H1 (cell line): ENCODE measurements around the gene NEURL1B. TPM values are rescaled to one million over a fixed set of nuclear protein-coding genes. Genes with fewer than 3 reads are reported as not detected.
A peak's percentile ranks its signal among the peaks of the same experiment; 100 is the strongest.

Experiments used
- CTCF ChIA-PET: fragments of 300-600 bp; sonication (Branson Sonifier 250); formaldehyde crosslinking; loops from one replicate; lab custom pipeline; 2021; ENCODE audit not compliant: partially characterized antibody; lab: Charles Lee
- POLR2A ChIA-PET: fragments of 300-600 bp; sonication (Branson Sonifier 250); formaldehyde crosslinking; loops from one replicate; lab custom pipeline; 2021; ENCODE audit warnings: inconsistent platforms; ENCODE audit not compliant: partially characterized antibody; lab: Charles Lee
- DNase-seq, 2 experiments: peaks; one replicate each; pipeline versions ENCODE4 v3.0.0 to v3.0.0-alpha.2; 2010 to 2022; ENCODE audit warnings: low spot score in 2 of 2, low read depth in 1 of 2, mixed read lengths in 1 of 2
- FAIRE-seq: peaks from 2 replicates; lab custom pipeline; 2011; peaks lifted over from hg19 to GRCh38; lab: Jason Lieb, UNC
- H2AFZ ChIP-seq: 2 replicates; pipeline ENCODE4 v1.8.1; 2012; ENCODE audit warnings: low read length, inconsistent platforms
- H2AK5ac ChIP-seq: 2 replicates; pipeline ENCODE4 v1.6.1; 2013; ENCODE audit warnings: low read depth, low read length
- H2BK120ac ChIP-seq: replicated peaks from 2 replicates; pipeline ENCODE3; 2013; ENCODE audit warnings: low read depth, low read length, inconsistent platforms
- H2BK12ac ChIP-seq: 2 replicates; pipeline ENCODE4 v1.6.1; 2013; ENCODE audit warnings: low read depth, low read length
- H2BK15ac ChIP-seq: 2 replicates; pipeline ENCODE4 v1.6.1; 2013; ENCODE audit warnings: low read length
- H2BK20ac ChIP-seq: 2 replicates; pipeline ENCODE4 v1.6.1; 2013; ENCODE audit warnings: low read length
- H2BK5ac ChIP-seq: 2 replicates; pipeline ENCODE4 v1.6.1; 2013; ENCODE audit warnings: low read depth, low read length
- H3K14ac ChIP-seq: 2 replicates; pipeline ENCODE4 v1.6.1; 2013; ENCODE audit warnings: inconsistent platforms; ENCODE audit not compliant: insufficient read length
- H3K18ac ChIP-seq: 2 replicates; pipeline ENCODE4 v1.6.1; 2013; ENCODE audit warnings: low read length; ENCODE audit errors: extremely low read depth
- H3K23ac ChIP-seq: 2 replicates; pipeline ENCODE4 v1.6.1; 2013; ENCODE audit warnings: inconsistent platforms; ENCODE audit not compliant: insufficient read length
- H3K23me2 ChIP-seq: 2 replicates; pipeline ENCODE4 v1.6.1; 2013; ENCODE audit warnings: low read depth, low read length
- H3K27ac ChIP-seq: 2 replicates; pipeline ENCODE4 v1.6.1; 2011; ENCODE audit warnings: low read depth, low read length, inconsistent platforms
- H3K27me3 ChIP-seq, 4 experiments: replicated peaks in 1 of 4; 1 replicate in 1 of 4; 2 replicates in 3 of 4; pipeline versions ENCODE4 v1.6.1 to v1.8.1; 2011 to 2013; ENCODE audit warnings: low read length in 3 of 4, mild to moderate bottlenecking in 3 of 4, inconsistent platforms in 2 of 4, mixed read lengths in 2 of 4, moderate library complexity in 1 of 4; ENCODE audit not compliant: control insufficient read depth in 3 of 4, insufficient read depth in 3 of 4; ENCODE audit errors: extremely low read depth in 1 of 4
- H3K36me3 ChIP-seq, 4 experiments: 2 replicates each; pipeline versions ENCODE4 v1.6.1 to v1.8.1; 2011 to 2013; ENCODE audit warnings: mild to moderate bottlenecking in 4 of 4, low read length in 3 of 4, moderate library complexity in 2 of 4, control low read depth in 1 of 4, inconsistent platforms in 1 of 4; ENCODE audit not compliant: insufficient read depth in 4 of 4, control insufficient read depth in 2 of 4
- H3K4ac ChIP-seq: replicated peaks from 2 replicates; pipeline ENCODE3; 2013; ENCODE audit warnings: low read length, low read depth, mixed read lengths, inconsistent platforms; ENCODE audit not compliant: insufficient read length
- H3K4me1 ChIP-seq, 4 experiments: replicated peaks in 1 of 4; 1 replicate in 1 of 4; 2 replicates in 3 of 4; pipeline versions ENCODE4 v1.6.1 to v1.8.1; 2011 to 2013; ENCODE audit warnings: low read length in 3 of 4, inconsistent platforms in 2 of 4, mixed read lengths in 1 of 4; ENCODE audit not compliant: insufficient read depth in 4 of 4, control insufficient read depth in 3 of 4
- H3K4me2 ChIP-seq, 2 experiments: 2 replicates each; pipeline versions ENCODE4 v1.6.1 to v1.8.1; 2011 to 2013; ENCODE audit warnings: low read depth in 2 of 2, low read length in 2 of 2, control low read depth in 1 of 2, inconsistent platforms in 1 of 2, mild to moderate bottlenecking in 1 of 2; ENCODE audit not compliant: insufficient read depth in 1 of 2
- H3K4me3 ChIP-seq, 4 experiments: fragments of 200-600, 300-600 bp in 1 of 4; sonication (generic), shearing (Covaris generic), sonication (Bioruptor Twin) in 1 of 4; 2 replicates each; pipeline versions ENCODE4 v1.5.1 to v1.8.1; 2011 to 2016; ENCODE audit warnings: low read length in 4 of 4, low read depth in 3 of 4, control low read depth in 2 of 4, inconsistent platforms in 2 of 4, mild to moderate bottlenecking in 2 of 4, mixed read lengths in 1 of 4, moderate library complexity in 1 of 4; ENCODE audit not compliant: insufficient read depth in 2 of 4; ENCODE audit errors: extremely low read depth in 1 of 4
- H3K56ac ChIP-seq: replicated peaks from 2 replicates; pipeline ENCODE3; 2013; ENCODE audit warnings: low read depth, mild to moderate bottlenecking, mixed read lengths, low read length, inconsistent platforms; ENCODE audit not compliant: insufficient read length
- H3K79me1 ChIP-seq: 2 replicates; pipeline ENCODE4 v1.6.1; 2013; ENCODE audit warnings: low read depth, low read length, control low read depth
- H3K79me2 ChIP-seq, 2 experiments: 2 replicates each; pipeline versions ENCODE4 v1.6.1 to v1.8.1; 2012 to 2013; ENCODE audit warnings: low read length in 2 of 2, mild to moderate bottlenecking in 2 of 2, inconsistent platforms in 1 of 2; ENCODE audit not compliant: insufficient read depth in 2 of 2, control insufficient read depth in 1 of 2
- H3K9ac ChIP-seq, 4 experiments: replicated peaks in 1 of 4; 1 replicate in 1 of 4; 2 replicates in 3 of 4; pipeline versions ENCODE4 v1.6.1 to v1.8.1; 2011 to 2013; ENCODE audit warnings: low read depth in 3 of 4, low read length in 3 of 4, control low read depth in 2 of 4, mild to moderate bottlenecking in 2 of 4, moderate library complexity in 2 of 4, inconsistent platforms in 1 of 4; ENCODE audit errors: extremely low read depth in 1 of 4
- H3K9me3 ChIP-seq, 2 experiments: 2 replicates each; pipeline versions ENCODE4 v1.6.1 to v1.8.1; 2012 to 2013; ENCODE audit warnings: mild to moderate bottlenecking in 2 of 2, moderate library complexity in 2 of 2, control low read depth in 1 of 2, inconsistent platforms in 1 of 2, low read depth in 1 of 2, low read length in 1 of 2, mixed read lengths in 1 of 2; ENCODE audit not compliant: insufficient read depth in 2 of 2
- H4K20me1 ChIP-seq, 2 experiments: replicated peaks in 1 of 2; 2 replicates each; pipeline versions ENCODE3 to v1.8.1; 2011 to 2013; ENCODE audit warnings: inconsistent platforms in 2 of 2, low read length in 2 of 2, mild to moderate bottlenecking in 1 of 2; ENCODE audit not compliant: insufficient read depth in 2 of 2, control insufficient read depth in 1 of 2
- H4K5ac ChIP-seq: 2 replicates; pipeline ENCODE4 v1.6.1; 2013; ENCODE audit warnings: low read length, low read depth, mixed read lengths, inconsistent platforms; ENCODE audit not compliant: insufficient read length
- H4K8ac ChIP-seq: 2 replicates; pipeline ENCODE4 v1.8.0; 2013; ENCODE audit warnings: mild to moderate bottlenecking, moderate library complexity, low read length, inconsistent platforms; ENCODE audit not compliant: insufficient read depth; ENCODE audit errors: extremely low read depth
- H4K91ac ChIP-seq: replicated peaks from 2 replicates; pipeline ENCODE3; 2013; ENCODE audit warnings: low read length, mixed read lengths, inconsistent platforms; ENCODE audit not compliant: insufficient read length
- BRCA1 ChIP-seq: IDR thresholded peaks from 2 replicates; pipeline ENCODE4 v1.6.1; 2012; ENCODE audit warnings: low read depth, low read length, improper control_type of control experiment
- CHD1 ChIP-seq: IDR thresholded peaks from 2 replicates; pipeline ENCODE4 v1.6.1; 2012; ENCODE audit warnings: low read depth, low read length, improper control_type of control experiment
- POU5F1 ChIP-seq: IDR thresholded peaks from 2 replicates; pipeline ENCODE4 v1.6.1; 2011; ENCODE audit warnings: low read depth, mild to moderate bottlenecking, low read length, moderate library complexity
- RAD21 ChIP-seq, 2 experiments: IDR thresholded peaks in 1 of 2; conservative IDR thresholded peaks in 1 of 2; 2 replicates each; pipeline ENCODE4 v1.6.1; 2011; ENCODE audit warnings: low read depth in 2 of 2, low read length in 2 of 2, improper control_type of control experiment in 1 of 2, inconsistent platforms in 1 of 2, mild to moderate bottlenecking in 1 of 2, moderate library complexity in 1 of 2
- TAF1 ChIP-seq: IDR thresholded peaks from 2 replicates; pipeline ENCODE4 v1.6.1; 2011; ENCODE audit warnings: mild to moderate bottlenecking, low read depth, low read length
- TBP ChIP-seq: IDR thresholded peaks from 2 replicates; pipeline ENCODE4 v1.6.1; 2011; ENCODE audit warnings: low read depth, low read length, improper control_type of control experiment
- WGBS, 2 experiments: shearing (Covaris generic) in 1 of 2; methylation state at CpG; one replicate each; pipeline versions ENCODE4 v1.1.6 to v1.1.7; 2013 to 2015; ENCODE audit warnings: low lambda C conversion rate in 2 of 2, mixed read lengths in 2 of 2, inconsistent platforms in 1 of 2, low coverage in 1 of 2, missing lambda C conversion rate in 1 of 2; ENCODE audit not compliant: insufficient replicate concordance in 2 of 2, insufficient coverage in 1 of 2, insufficient read length in 1 of 2; ENCODE audit errors: extremely low coverage in 1 of 2, missing lambda C conversion rate in 1 of 2; 5-methylcytosine and 5-hydroxymethylcytosine counted together
- polyA plus RNA-seq, 7 experiments: library from polyadenylated mRNA; depleted of rRNA in 3 of 7; stranded (reverse) in 5 of 7; unstranded in 2 of 7; fragments of >200 nt in 5 of 7; fragments of 200-250 nt in 2 of 7; gene quantifications; 1 replicate in 5 of 7; 2 replicates in 1 of 7; 4 replicates in 1 of 7; pipeline versions ENCODE4 v1.2.1 to v1.2.3, GENCODE V29; 2011 to 2013; ENCODE audit warnings: missing spikeins in 2 of 7, mixed read lengths in 2 of 7
- total RNA-seq: library from RNA; stranded (reverse); fragmentation: NEBNext Ultra II Directional; extraction: Animal tissue kit (Norgen Biotek cat#: 25700); gene quantifications from 2 replicates; pipeline ENCODE4 v1.2.1, GENCODE V29; 2021
- TF ChIP-seq, protein P1 (sequence below), 3 experiments: IDR thresholded peaks; 1 replicate in 2 of 3; 2 replicates in 1 of 3; pipeline versions ENCODE4 v1.5.1 to v1.6.1; 2011; ENCODE audit warnings: low read length in 3 of 3, mild to moderate bottlenecking in 3 of 3, inconsistent platforms in 2 of 3, low read depth in 1 of 3, moderate library complexity in 1 of 3; ENCODE audit not compliant: insufficient read depth in 1 of 3; ENCODE audit errors: control extremely low read depth in 1 of 3
- TF ChIP-seq, protein P2 (sequence below): IDR thresholded peaks from 2 replicates; pipeline ENCODE4 v1.6.1; 2011; ENCODE audit warnings: low read length, improper control_type of control experiment
- TF ChIP-seq, protein P3 (sequence below): IDR thresholded peaks from 2 replicates; pipeline ENCODE4 v1.6.1; 2012; ENCODE audit warnings: inconsistent platforms

Gene NEURL1B
- total and polyA plus RNA-seq, 2 of the 8 experiments (the other 6 are each of a cell fraction or from before 2014, with no cell fraction given): 3.3 to 6.1 TPM

DNA sequence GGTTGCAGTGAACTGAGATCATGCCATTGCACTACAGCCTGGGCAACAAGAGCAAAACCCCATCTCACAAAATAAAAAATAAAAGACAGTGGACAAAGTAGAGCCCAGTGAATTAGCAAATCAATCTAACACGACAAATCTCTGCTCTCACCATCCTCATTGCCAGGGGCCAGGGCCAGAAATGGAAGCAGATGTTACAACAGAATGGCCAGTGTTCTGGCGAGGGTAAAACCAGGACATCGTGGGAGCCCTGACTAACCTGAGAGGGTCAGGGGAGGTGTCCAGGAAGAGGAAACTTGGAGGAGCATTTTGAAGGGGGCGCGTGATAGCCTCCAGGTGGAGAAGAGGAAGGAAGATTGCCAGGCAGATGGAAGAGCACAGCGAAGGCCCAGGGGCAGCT is 58.4 kb downstream of the NEURL1B start:
- Histone ChIP-seq H3K4me3 (no peak overlapping the region), H4K8ac (no peak overlapping the region), H3K79me1 (no peaks in the 10 kb centered on the region), H3K18ac (no peak overlapping the region; the same call in 1 of the 2 replicates), H3K9me3 (no peaks in the 10 kb centered on the region), H3K14ac (no peak overlapping the region), H2AFZ (no peak overlapping the region), H2BK120ac (no peak overlapping the region), H3K79me2 (no peaks in the 10 kb centered on the region), H2BK5ac (no peak overlapping the region), H3K56ac (no peak overlapping the region), H4K91ac (no peak overlapping the region), H3K36me3 (no peaks in the 10 kb centered on the region), H2BK20ac (no peak overlapping the region), H4K20me1 (no peaks in the 10 kb centered on the region), H3K27ac (no peak overlapping the region), H2AK5ac (no peak overlapping the region), H3K9ac (no peak overlapping the region), H3K23ac (no peak overlapping the region), H3K4ac (no peak overlapping the region), H3K4me2 (peak overlapping the region in 1 of 2 experiments; percentile 72; a peak in 2 of 4 replicates), H4K5ac (no peak overlapping the region), H2BK12ac (no peak overlapping the region), H3K23me2 (peaks cover 4% of the 10 kb centered on the region; the same call in 1 of the 2 replicates), H2BK15ac (no peak overlapping the region), H3K27me3 (peaks cover 0 to 9% (median 1%) of the 10 kb centered on the region in 4 experiments; a peak in 4 of 7 replicates), H3K4me1 (peaks cover 6 to 23% (median 14%) of the 10 kb centered on the region in 4 experiments)
- POLR2A ChIA-PET: interaction anchor here (1.2 kb wide), 1 partner anchor 16 kb away, joined by 3 read pairs; no protein-coding TSS in a partner anchor
- CTCF ChIA-PET: interaction anchor here (0.9 to 11.9 kb wide), 15 partner anchors 9 to 227 kb away, joined by 3 to 176 read pairs (median 4); no protein-coding TSS in a partner anchor
- DNase-seq: no peak
- no peak for FAIRE-seq
- WGBS, 2 experiments: 76% methylated on average over 6 of the region's 6 CpGs; no CpG with 5 or more reads in 1 of the 2 experiments
- no peak for TF ChIP-seq CHD1
- no peak for TF ChIP-seq POU5F1
- TF ChIP-seq, protein P1, sequence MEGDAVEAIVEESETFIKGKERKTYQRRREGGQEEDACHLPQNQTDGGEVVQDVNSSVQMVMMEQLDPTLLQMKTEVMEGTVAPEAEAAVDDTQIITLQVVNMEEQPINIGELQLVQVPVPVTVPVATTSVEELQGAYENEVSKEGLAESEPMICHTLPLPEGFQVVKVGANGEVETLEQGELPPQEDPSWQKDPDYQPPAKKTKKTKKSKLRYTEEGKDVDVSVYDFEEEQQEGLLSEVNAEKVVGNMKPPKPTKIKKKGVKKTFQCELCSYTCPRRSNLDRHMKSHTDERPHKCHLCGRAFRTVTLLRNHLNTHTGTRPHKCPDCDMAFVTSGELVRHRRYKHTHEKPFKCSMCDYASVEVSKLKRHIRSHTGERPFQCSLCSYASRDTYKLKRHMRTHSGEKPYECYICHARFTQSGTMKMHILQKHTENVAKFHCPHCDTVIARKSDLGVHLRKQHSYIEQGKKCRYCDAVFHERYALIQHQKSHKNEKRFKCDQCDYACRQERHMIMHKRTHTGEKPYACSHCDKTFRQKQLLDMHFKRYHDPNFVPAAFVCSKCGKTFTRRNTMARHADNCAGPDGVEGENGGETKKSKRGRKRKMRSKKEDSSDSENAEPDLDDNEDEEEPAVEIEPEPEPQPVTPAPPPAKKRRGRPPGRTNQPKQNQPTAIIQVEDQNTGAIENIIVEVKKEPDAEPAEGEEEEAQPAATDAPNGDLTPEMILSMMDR (IDR thresholded peaks at IDR 0.05; ENCODE audit: control extremely low read depth in 1 of 3, insufficient read depth in 1 of 3, low read depth in 1 of 3, low read length in 3 of 3): no peak; a peak in 1 of 4 replicates
- TF ChIP-seq RAD21 (IDR thresholded peaks at IDR 0.05 in 1 of 2, conservative IDR thresholded peaks at IDR 0.05 in 1 of 2; ENCODE audit: low read depth in 2 of 2, low read length in 2 of 2): no peak
- TF ChIP-seq TAF1: no peak
- no peak for TF ChIP-seq TBP
- TF ChIP-seq, protein P2, sequence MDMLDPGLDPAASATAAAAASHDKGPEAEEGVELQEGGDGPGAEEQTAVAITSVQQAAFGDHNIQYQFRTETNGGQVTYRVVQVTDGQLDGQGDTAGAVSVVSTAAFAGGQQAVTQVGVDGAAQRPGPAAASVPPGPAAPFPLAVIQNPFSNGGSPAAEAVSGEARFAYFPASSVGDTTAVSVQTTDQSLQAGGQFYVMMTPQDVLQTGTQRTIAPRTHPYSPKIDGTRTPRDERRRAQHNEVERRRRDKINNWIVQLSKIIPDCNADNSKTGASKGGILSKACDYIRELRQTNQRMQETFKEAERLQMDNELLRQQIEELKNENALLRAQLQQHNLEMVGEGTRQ: no peak
- TF ChIP-seq, protein P3, sequence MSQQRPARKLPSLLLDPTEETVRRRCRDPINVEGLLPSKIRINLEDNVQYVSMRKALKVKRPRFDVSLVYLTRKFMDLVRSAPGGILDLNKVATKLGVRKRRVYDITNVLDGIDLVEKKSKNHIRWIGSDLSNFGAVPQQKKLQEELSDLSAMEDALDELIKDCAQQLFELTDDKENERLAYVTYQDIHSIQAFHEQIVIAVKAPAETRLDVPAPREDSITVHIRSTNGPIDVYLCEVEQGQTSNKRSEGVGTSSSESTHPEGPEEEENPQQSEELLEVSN: no peak
- TF ChIP-seq BRCA1: no peak
